H54 (cell line): ENCODE data around the gene TMEM174.
A peak's percentile ranks its signal among the peaks of the same experiment; 100 is the strongest.

Experiments
- DNase-seq: peaks from one replicate; pipeline ENCODE4 v3.0.0; 2011; ENCODE audit warnings: low spot score, mixed read lengths; ENCODE audit not compliant: insufficient read length
- FAIRE-seq: peaks from 3 replicates; lab custom pipeline; 2011; peaks lifted over from hg19 to GRCh38; lab: Jason Lieb, UNC
- POLR2A ChIP-seq: IDR thresholded peaks from 2 replicates; pipeline ENCODE4 v1.6.1; 2011; ENCODE audit warnings: low read depth, mild to moderate bottlenecking, low read length

Gene TMEM174

GRCh38 chr5:73170522-73170921 lies 2.5 kb upstream of the TMEM174 start:
- peak; percentile 19 for DNase-seq
- no peak for TF ChIP-seq POLR2A
- FAIRE-seq: no peak

DNA sequence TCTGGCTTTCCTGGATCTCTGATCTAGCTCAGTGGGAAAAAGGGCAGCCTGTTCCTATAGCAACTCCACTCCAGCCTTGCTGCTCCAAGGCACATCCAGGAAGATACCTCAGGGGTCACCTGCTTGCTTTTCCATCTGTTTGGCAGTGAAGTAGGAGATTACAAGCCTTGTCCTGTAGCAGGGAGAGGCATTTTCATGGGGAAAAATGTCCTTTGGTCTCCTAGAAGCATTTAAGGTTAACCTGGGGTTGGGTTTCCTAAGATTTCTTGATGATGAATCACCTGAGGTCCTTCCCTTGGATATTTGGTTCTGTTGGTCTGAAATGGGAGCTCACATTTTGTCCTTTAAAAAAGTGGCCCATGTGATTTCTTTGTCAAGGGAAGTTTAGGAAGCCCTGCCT lies 1.5 kb upstream of the TMEM174 start:
- DNase-seq: no peak
- FAIRE-seq: no peak
- no peak for TF ChIP-seq POLR2A

GRCh38 chr5:73174100-73174815 lies 1.3 kb downstream of the TMEM174 start:
- no peak for DNase-seq
- TF ChIP-seq POLR2A: no peak
- FAIRE-seq: no peak

GRCh38 chr5:73176250-73176649 lies 3.3 kb downstream of the TMEM174 start:
- FAIRE-seq (no peak), DNase-seq (no peak)
- TF ChIP-seq POLR2A: no peak

DNA sequence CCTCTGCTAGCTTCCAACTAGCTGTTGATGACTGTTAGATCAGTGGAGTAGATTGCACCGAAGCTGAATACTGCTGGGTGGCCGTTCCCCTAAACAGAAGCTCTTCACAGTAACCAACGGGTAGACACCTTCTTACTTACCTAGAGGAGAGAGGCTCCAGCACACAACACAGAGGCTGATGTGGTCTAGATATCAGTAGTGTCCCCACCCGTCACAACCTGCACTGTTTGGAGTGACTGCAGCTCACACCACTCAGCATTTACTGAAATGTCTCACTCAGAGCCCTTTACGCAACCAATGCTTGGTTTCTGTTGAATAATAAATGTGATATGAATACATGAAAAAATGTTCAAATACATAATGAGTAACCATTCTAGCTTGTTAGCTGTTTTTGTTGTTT lies 5.3 kb downstream of the TMEM174 start:
- DNase-seq: no peak
- no peak for TF ChIP-seq POLR2A
- FAIRE-seq: no peak

- FAIRE-seq: no peak
- DNase-seq: no peak
- no peak for TF ChIP-seq POLR2A
These were observed 6.7 kb downstream of the TMEM174 start for GRCh38 chr5:73179730-73180129.

- FAIRE-seq (no peak), DNase-seq (no peak)
- no peak for TF ChIP-seq POLR2A
These were observed 7.6 kb downstream of the TMEM174 start for GRCh38 chr5:73180566-73180965.

- FAIRE-seq (no peak), DNase-seq (no peak)
- no peak for TF ChIP-seq POLR2A
These were observed 9.3 kb downstream of the TMEM174 start for GRCh38 chr5:73182307-73182706.

DNA sequence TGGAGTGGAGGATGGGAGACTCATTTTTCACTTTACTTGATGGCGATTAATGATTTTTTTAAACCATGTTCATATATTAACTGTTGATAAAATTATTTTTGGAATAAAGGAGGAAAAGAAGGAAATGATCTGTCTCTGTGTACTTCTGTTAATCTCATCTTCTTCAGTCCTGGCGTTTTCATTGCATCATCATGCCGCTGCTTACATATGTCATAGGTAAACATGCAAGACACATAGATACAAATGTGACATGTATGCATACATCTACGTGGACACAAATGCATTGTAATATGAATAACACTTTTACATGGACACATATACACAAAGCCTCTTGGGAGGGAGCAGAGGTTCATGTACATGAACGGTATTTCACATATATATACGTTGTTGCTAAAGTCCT lies 10.0 kb downstream of the TMEM174 start:
- FAIRE-seq (no peak), DNase-seq (no peak)
- no peak for TF ChIP-seq POLR2A

- no peak for FAIRE-seq
- no peak for DNase-seq
- no peak for TF ChIP-seq POLR2A
These were observed 10.5 kb downstream of the TMEM174 start for GRCh38 chr5:73183481-73183891.

DNA sequence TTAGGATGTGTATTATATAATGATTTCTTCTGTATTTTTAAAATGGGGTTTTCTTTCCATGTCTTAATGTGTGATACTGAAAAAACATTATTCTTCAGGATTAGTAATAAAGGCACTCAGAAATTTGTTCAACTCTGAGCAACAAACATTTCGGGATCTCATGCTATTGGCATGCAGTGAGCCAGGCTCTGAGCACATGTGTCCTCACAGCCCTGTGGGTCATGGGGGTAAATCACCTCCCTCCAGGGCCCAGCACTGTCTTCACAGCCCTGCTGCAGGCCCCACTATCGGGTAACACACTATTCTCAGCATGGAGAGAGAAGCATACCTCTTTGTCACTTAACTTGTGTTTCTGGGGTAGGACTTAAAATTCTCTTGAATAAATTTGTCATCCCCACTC lies 14.0 kb downstream of the TMEM174 start:
- DNase-seq (no peak), FAIRE-seq (no peak)
- TF ChIP-seq POLR2A: no peak

- FAIRE-seq (no peak), DNase-seq (no peak)
- TF ChIP-seq POLR2A: no peak
These were observed 16.0 kb downstream of the TMEM174 start for GRCh38 chr5:73188764-73189531.

GRCh38 chr5:73189871-73190376 lies 16.9 kb downstream of the TMEM174 start:
- DNase-seq: peak; percentile 39
- FAIRE-seq: peak; percentile 53

GRCh38 chr5:73192370-73192769 lies 19.4 kb downstream of the TMEM174 start:
- TF ChIP-seq POLR2A: no peak
- FAIRE-seq: no peak
- DNase-seq: no peak

More at GRCh38 chr5:73189871-73190376, 16.9 kb downstream of the TMEM174 start:
- TF ChIP-seq POLR2A: no peak
